NCI-H1105 treated with DMSO at 0.1 percent for 48 hours (cell line): ENCODE measurements around the gene PAFAH1B1.
"Not testable (repeated sequence)": the region's sequence is repeated elsewhere in the genome, so short reads cannot be mapped to it uniquely, and the experiment has no call there.

Source experiments
- DNase-seq: peaks from one replicate; lab custom pipeline; 2025; lab: John Stamatoyannopoulos, UW

PAFAH1B1 gene

GRCh38 chr17:2594722-2595599 lies 1.5 kb downstream of the PAFAH1B1 start:
- DNase-seq: no peak

- DNase-seq: no peak
Observed at GRCh38 chr17:2595716-2596115, 2.3 kb downstream of the PAFAH1B1 start.

- DNase-seq: no peak
Observed at GRCh38 chr17:2598166-2598565, 4.7 kb downstream of the PAFAH1B1 start.

- no peak for DNase-seq
Observed at GRCh38 chr17:2602597-2603017, 9.2 kb downstream of the PAFAH1B1 start.

- DNase-seq: no peak
Observed at GRCh38 chr17:2608350-2608913, 15.0 kb downstream of the PAFAH1B1 start.

- DNase-seq: no peak
Observed at GRCh38 chr17:2609091-2609490, 15.6 kb downstream of the PAFAH1B1 start.

GRCh38 chr17:2610195-2611175 lies 17.0 kb downstream of the PAFAH1B1 start:
- DNase-seq: no peak

- no peak for DNase-seq
Observed at GRCh38 chr17:2611627-2612026, 18.2 kb downstream of the PAFAH1B1 start.

- DNase-seq: no peak
Observed at GRCh38 chr17:2612630-2613029, 19.2 kb downstream of the PAFAH1B1 start.

- DNase-seq: no peak
Observed at GRCh38 chr17:2613089-2613808, 19.8 kb downstream of the PAFAH1B1 start.

- no peak for DNase-seq
Observed at GRCh38 chr17:2615882-2616281, 22.4 kb downstream of the PAFAH1B1 start.

GRCh38 chr17:2621241-2621640 lies 27.8 kb downstream of the PAFAH1B1 start:
- DNase-seq: no peak

- DNase-seq: not testable (repeated sequence)
Observed at GRCh38 chr17:2621951-2622405, 28.5 kb downstream of the PAFAH1B1 start.

GRCh38 chr17:2622721-2623301 lies 29.4 kb downstream of the PAFAH1B1 start:
- DNase-seq: not testable (repeated sequence)

GRCh38 chr17:2624292-2624731 lies 30.9 kb downstream of the PAFAH1B1 start:
- DNase-seq: no peak

GRCh38 chr17:2626626-2627219 lies 33.3 kb downstream of the PAFAH1B1 start:
- not testable (repeated sequence) for DNase-seq

GRCh38 chr17:2628922-2629321 lies 35.5 kb downstream of the PAFAH1B1 start:
- DNase-seq: not testable (repeated sequence)

- no peak for DNase-seq
Observed at GRCh38 chr17:2631211-2631610, 37.8 kb downstream of the PAFAH1B1 start.

GRCh38 chr17:2634361-2634960 lies 41.0 kb downstream of the PAFAH1B1 start:
- DNase-seq: no peak

GRCh38 chr17:2635241-2635640 lies 41.8 kb downstream of the PAFAH1B1 start:
- DNase-seq: no peak
